ENCODE measurements around the gene KLF3.

DNA sequence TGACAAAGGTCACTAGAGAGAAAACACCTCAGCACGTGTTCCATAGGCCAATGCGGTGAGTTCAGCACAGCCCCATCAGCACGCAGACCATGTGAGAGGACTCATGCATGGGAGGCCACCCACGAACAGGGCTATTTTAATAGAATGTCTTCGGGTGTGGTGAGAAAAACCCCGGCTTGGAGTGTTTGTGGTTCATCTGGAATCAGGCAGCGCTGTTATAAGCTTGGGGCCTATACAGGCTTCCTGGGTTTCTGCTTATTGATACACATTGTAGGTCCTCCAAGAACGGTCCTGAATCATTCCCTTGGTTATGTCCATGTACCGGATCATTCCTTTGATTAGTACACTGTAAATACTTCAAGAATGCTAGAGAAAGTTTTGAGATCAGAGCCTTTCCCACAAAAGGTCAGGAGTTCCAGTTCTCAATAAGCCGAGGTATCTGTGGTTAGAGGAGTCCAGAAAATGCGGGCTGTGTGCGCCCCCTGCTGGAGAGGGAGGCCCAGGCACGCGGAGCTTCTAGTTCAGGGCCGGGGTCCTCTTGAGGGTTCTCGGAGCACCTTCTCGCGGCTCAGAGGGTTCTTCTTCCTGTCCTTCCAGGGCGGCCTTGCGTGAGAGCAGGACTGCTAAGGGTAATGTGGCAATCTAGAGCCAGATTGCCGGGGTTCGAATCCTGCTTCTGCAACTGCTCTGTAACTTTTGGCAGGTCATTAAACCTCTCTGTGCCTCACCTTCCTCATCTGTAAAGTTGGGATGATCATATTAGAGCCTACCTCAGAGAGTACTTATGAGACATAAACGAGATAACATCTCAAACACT lies 67.0 kb downstream of the KLF3 start:
- TF ChIP-seq, protein P1, sequence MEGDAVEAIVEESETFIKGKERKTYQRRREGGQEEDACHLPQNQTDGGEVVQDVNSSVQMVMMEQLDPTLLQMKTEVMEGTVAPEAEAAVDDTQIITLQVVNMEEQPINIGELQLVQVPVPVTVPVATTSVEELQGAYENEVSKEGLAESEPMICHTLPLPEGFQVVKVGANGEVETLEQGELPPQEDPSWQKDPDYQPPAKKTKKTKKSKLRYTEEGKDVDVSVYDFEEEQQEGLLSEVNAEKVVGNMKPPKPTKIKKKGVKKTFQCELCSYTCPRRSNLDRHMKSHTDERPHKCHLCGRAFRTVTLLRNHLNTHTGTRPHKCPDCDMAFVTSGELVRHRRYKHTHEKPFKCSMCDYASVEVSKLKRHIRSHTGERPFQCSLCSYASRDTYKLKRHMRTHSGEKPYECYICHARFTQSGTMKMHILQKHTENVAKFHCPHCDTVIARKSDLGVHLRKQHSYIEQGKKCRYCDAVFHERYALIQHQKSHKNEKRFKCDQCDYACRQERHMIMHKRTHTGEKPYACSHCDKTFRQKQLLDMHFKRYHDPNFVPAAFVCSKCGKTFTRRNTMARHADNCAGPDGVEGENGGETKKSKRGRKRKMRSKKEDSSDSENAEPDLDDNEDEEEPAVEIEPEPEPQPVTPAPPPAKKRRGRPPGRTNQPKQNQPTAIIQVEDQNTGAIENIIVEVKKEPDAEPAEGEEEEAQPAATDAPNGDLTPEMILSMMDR (conservative IDR thresholded peaks at IDR 0.05; ENCODE audit: low read depth, low read length) = peak; percentile 94
- TF ChIP-seq EZH2 (IDR thresholded peaks at IDR 0.05; ENCODE audit: low read length, unreplicated experiment) (no peak), EZH2phosphoT487 (IDR thresholded peaks at IDR 0.05; ENCODE audit: borderline replicate concordance, low read length) (no peak)
